GM18508 (cell line): Measurements from ENCODE around the gene ROBO1.
"Not testable (repeated sequence)": the region's sequence is repeated elsewhere in the genome, so short reads cannot be mapped to it uniquely, and the experiment has no call there.

Experiments used
- ATAC-seq: cut with Tn5 transposase; IDR thresholded peaks from one replicate; pipeline ENCODE4 v1.9.1; 2021; ENCODE audit warnings: moderate number of reproducible peaks; ENCODE audit not compliant: insufficient read depth, unreplicated experiment

ROBO1 gene

DNA sequence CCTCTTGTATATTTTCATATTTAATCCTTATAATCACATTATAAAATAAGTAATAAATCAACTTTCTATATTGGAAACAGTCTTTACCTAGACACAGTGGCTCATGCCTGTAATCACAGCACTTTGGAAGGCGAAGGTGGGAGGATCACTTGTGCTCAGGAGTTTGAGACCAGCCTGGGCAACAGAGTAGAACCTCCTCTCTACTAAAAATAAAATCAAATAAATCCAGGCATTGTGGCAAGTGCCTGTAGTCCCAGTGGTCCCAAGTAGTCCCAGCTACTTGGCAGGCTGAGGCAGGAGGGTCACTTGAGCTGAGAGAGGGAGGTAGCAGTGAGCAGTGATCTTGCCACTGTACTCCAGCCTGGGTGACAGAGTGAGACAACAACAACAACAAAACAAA lies 975.1 kb downstream of the ROBO1 start:
- ATAC-seq, result no peak

DNA sequence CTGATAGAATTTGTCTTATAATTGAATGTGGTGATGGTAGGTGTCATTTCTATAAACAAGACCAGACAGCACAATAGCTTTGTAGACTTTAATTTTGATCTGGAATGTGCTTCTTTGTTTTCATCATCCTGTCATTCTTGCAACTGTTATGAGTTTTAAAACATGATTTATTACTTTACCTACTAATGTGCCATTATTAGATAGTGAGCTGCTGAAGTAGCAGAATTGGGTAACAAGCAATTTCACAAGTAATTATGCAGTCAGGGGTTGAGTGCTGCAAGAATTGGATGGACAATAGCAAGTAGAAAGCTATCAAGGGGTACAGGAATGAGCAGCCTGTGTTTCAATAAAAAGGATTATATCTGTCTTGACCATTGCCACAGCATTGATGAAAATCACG lies 975.6 kb downstream of the ROBO1 start:
- no peak for ATAC-seq

GRCh38 chr3:78791753-78792152 lies 976.0 kb downstream of the ROBO1 start:
- ATAC-seq, result no peak

DNA sequence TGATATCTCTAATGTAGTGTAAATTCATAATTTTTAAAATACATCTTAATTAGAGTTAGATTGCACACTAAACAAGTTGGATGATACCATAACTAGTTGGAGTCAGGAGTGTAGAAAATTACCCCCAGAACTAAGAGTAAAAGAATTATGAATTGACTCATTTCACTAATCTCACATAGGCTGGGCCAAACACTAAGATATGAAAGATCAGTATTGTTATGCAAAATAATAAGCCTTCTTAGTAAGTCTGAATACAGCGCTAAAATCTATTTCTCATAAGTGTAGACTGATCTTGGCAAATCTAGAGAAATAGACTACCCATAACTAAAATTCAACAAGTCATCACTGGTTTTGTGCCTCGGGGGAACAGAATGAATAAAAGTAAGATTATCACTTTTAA lies 979.0 kb downstream of the ROBO1 start:
- no peak for ATAC-seq

DNA sequence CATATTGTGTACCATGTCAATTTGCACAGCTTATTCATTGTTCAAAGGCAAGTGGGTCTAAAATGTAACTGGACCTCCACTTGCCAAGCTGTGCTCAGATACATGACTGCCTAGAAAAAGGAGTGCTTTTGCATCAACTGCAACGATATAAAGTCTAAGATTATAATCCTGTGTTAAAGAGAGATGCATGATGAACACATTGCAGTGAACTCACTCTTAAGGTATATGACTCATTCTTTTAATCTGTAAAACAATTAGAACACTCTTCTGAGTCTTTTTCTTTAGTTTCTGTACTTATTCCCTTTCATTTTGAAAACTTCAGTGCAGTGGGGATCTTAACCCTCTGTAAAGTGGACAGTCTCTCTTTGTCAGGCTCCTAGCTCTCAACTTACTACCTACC lies 982.8 kb downstream of the ROBO1 start:
- ATAC-seq, result no peak

GRCh38 chr3:78781351-78781750 lies 986.4 kb downstream of the ROBO1 start:
- ATAC-seq, result no peak

DNA sequence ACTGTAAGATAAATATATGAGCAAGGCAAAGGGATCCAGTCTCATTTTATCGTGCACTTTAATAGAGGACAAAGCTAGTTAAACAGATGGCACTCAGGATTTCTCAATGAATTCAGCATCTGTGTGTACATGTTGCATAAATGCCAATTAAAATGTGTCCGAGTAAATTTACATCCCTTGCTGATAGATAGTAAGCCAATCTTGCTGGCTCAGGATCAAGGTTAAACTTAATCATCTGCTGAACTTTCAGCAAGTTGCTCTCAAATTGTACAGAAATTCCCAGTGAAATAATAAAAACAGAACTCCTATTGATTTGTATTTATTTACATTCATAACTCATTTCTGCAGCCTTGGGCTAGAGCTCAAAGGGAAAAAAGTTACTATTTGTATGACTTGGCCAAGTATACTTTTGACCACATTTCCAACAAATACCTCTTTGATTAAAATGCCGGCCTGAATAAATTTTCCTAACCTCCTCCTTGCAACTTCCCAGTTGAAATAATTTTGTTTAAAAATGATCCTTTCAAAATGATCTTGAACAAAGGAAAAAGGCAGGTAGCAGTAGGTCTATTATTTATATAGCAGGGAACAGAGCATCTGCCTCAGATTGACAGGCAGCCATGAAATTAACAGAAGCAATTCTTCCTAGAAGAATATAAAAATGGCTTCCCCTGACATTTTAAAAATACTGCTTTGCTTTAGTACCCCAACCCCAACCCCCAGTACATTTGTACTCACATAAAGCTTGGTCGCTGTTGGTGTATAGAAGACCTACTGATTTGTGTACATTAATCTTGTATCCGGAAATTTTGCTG lies 1001.9 kb downstream of the ROBO1 start:
- no peak for ATAC-seq

- no peak for ATAC-seq
These were observed 1003.2 kb downstream of the ROBO1 start for GRCh38 chr3:78764634-78765033.

- ATAC-seq, result no peak
These were observed 1005.7 kb downstream of the ROBO1 start for GRCh38 chr3:78762121-78762520.

GRCh38 chr3:78761126-78761525 lies 1006.7 kb downstream of the ROBO1 start:
- ATAC-seq, result no peak

DNA sequence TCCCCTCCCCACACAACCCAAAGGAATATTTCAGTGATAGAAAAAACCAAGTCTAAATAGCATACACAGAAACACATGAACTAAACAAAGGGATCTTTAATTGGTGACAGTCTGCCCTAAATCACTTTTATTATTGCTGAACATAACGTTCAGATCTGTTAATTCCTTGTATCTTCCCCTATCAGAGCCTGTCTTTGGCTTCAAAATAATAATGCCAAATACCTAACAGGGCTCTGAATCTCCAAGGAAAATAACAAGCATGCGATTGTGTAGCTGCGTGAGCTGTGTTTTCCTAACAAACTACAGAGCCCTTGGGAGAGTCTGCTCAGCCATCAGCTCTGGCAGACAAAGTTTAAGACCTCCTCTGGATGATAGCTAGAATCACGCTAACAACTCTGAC lies 1010.1 kb downstream of the ROBO1 start:
- no peak for ATAC-seq

GRCh38 chr3:78754066-78754743 lies 1013.6 kb downstream of the ROBO1 start:
- ATAC-seq, result no peak

GRCh38 chr3:78751266-78751665 lies 1016.5 kb downstream of the ROBO1 start:
- ATAC-seq, result no peak

DNA sequence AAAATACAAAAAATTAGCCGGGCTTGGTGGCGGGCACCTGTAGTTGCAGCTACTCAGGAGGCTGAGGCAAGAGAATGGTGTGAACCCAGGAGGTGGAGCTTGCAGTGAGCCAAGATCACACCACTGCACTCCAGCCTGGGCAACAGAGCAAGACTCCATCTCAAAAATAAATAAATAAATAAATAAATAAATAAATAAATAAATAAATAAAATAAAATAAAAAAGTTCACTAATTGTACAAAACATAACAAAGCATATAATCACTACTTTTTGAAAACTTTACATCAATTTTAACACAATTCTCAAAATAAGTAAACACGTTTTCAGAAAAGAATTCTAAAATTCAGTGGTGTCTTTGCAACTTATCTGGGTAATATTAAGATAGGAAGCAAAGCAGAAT lies 1017.5 kb downstream of the ROBO1 start:
- ATAC-seq, result not testable (repeated sequence)

DNA sequence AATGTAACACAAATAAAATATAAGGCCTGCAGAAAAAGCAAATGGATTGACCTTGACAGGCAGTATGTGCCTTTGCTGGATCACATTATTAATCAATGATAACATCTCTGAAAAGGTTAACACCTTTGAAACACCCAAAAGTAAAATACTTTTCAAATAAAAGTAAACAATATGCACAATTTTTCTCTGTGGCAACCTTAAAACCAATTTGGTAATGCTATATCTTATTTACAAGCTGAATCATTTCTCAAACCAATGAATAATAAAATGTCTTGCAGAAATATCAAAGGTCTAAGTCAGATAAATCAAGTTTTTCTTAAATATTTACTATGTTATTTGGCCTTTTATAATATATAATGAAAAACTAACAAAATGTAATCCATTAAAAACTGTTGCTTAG lies 1018.7 kb downstream of the ROBO1 start:
- no peak for ATAC-seq

GRCh38 chr3:78745847-78746246 lies 1022.0 kb downstream of the ROBO1 start:
- ATAC-seq, result no peak

- no peak for ATAC-seq
These were observed 1025.3 kb downstream of the ROBO1 start for GRCh38 chr3:78742491-78742890.

GRCh38 chr3:78742041-78742440 lies 1025.8 kb downstream of the ROBO1 start:
- ATAC-seq, result no peak

DNA sequence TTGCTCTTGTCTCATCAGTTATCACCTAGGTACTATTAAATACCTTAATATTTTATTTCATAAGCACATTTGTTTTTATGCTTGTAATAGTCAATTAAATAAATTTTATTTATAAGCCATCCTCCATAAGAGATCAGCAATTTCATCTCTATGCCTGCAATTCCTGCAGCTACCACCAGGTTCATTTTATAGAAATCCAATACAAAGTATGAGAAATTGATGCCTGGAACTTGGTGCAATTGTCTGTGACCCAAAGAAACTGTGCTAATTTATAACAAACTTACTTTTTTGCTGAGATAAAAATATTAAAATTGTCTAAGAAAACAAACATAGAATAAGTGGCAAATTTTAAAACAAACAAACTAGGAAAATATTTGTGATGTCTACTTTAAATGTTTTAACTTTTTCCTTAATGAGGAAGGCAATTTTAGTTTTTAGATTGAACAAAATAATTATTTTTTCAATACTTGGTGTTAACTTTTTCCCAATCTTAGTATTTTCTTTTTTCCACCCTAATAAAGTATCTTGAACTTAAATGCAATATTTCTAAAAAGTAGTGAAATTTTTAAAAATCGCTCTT lies 1026.6 kb downstream of the ROBO1 start:
- ATAC-seq, result no peak

- ATAC-seq, result no peak
These were observed 1029.0 kb downstream of the ROBO1 start for GRCh38 chr3:78738833-78739232.

- ATAC-seq, result no peak
These were observed 1029.8 kb downstream of the ROBO1 start for GRCh38 chr3:78737988-78738387.

DNA sequence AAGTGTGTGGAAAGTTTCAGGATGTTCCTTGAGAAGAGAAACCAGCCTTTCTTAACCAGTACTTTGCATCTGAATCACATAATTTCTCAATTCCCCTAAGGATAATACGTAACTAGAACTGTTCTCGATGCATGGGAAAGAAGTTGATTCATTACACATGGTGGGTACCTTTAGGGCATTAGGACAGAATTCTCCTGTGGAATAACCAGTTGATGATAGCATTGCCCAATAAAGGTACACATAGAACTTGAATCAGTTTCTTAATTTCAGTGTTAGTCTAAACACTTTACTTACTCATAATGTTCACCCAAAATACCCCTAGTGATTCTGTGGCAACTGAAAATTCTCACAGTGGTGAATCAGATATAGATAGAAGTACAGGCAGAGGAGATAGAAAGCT lies 1030.9 kb downstream of the ROBO1 start:
- no peak for ATAC-seq
